Uterus (tissue), 4 donors: ENCODE measurements around the gene CLSTN1. TPM values are rescaled to one million over a fixed set of nuclear protein-coding genes. Genes with fewer than 3 reads are reported as not detected.

ENCODE experiments used
- DNase-seq, 2 donors: peaks; one replicate each; pipeline ENCODE4 v3.0.0-alpha.2; 2019 to 2020
- H3K27ac ChIP-seq, 2 donors: fragments of 200-600 bp; sonication (generic); 1 replicate in 1 of 2; 2 replicates in 1 of 2; pipeline ENCODE4 v1.5.1; 2016 to 2018
- H3K27me3 ChIP-seq, 2 donors: fragments of 200-600 bp; sonication (generic); one replicate each; pipeline ENCODE4 v1.5.1; 2018 to 2019; ENCODE audit warnings: control low read depth in 1 of 2
- H3K36me3 ChIP-seq, 2 donors: fragments of 200-600 bp; sonication (generic); one replicate each; pipeline ENCODE4 v1.5.1; 2019; ENCODE audit warnings: control low read depth in 1 of 2
- H3K4me1 ChIP-seq, 2 donors: fragments of 200-600 bp; sonication (generic); one replicate each; pipeline ENCODE4 v1.5.1; 2018 to 2019; ENCODE audit warnings: control low read depth in 1 of 2
- H3K4me3 ChIP-seq, 2 donors: fragments of 200-600 bp; sonication (generic); 1 replicate in 1 of 2; 2 replicates in 1 of 2; pipeline ENCODE4 v1.5.1; 2018 to 2019; ENCODE audit warnings: mild to moderate bottlenecking in 1 of 2
- H3K9me3 ChIP-seq, 2 donors: fragments of 200-600 bp; sonication (generic); one replicate each; pipeline ENCODE4 v1.5.1; 2019; ENCODE audit warnings: control low read depth in 1 of 2
- POLR2A ChIP-seq, 2 donors: fragments of 450-650 bp; IDR thresholded peaks; one replicate each; pipeline ENCODE4 v1.6.1; 2016; ENCODE audit warnings: antibody characterized with exemption in 2 of 2, mild to moderate bottlenecking in 1 of 2, moderate library complexity in 1 of 2
- intact Hi-C: fragments of 100-400 bp; cut with DNase I; formaldehyde crosslinking; loops from one replicate; pipeline ENCODE4 v1.15.1; 2023; ENCODE audit warnings: low total_unique reads
- total RNA-seq, 4 donors: library from RNA; depleted of rRNA in 3 of 4; stranded (reverse); fragments of >200 nt in 3 of 4; gene quantifications; one replicate each; pipeline versions ENCODE4 v1.1.0 to v1.2.4, GENCODE V29; 2014 to 2023
- TF ChIP-seq, protein P1 (sequence below), 4 experiments: fragments of 200-600 bp in 2 of 4; fragments of 450-650 bp in 2 of 4; sonication (generic) in 2 of 4; IDR thresholded peaks; one replicate each; pipeline ENCODE4 v1.5.1; 2016 to 2019; ENCODE audit warnings: antibody characterized with exemption in 4 of 4, mild to moderate bottlenecking in 2 of 4, moderate library complexity in 1 of 4
- donor health status: DM: yes; HTN: yes; CAD: no.

CLSTN1 gene
- total RNA-seq, 4 donors from 2014 or later: 46.8 to 184 (median 94.0) TPM

DNA sequence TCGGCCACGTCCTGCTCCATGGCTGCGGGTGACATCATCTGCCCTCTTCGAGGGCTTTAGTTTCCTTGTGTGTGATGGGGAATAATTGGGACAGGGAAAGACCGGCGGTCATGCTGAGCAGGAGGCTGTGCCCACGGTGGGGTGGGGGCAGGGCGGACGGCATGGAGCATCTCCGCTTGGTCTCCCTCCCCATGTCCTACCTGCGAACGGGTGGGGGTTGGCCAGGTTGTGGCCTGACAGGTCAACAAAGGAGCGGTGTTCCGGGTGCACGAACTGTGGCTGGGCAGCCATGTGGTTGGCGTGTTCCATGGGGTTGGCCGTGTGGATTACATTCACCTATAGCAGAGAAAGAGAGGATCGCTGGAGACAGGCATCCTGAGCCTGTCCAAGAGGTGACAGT lies 92.2 kb downstream of the CLSTN1 start:
- H3K27me3 ChIP-seq: no peaks in the 10 kb centered on the region
- no peaks in the 10 kb centered on the region for H3K9me3 ChIP-seq
- no peak for DNase-seq
- intact Hi-C loops: no loop called here
- H3K4me3 ChIP-seq: no peak overlapping the region
- TF ChIP-seq, protein P1, sequence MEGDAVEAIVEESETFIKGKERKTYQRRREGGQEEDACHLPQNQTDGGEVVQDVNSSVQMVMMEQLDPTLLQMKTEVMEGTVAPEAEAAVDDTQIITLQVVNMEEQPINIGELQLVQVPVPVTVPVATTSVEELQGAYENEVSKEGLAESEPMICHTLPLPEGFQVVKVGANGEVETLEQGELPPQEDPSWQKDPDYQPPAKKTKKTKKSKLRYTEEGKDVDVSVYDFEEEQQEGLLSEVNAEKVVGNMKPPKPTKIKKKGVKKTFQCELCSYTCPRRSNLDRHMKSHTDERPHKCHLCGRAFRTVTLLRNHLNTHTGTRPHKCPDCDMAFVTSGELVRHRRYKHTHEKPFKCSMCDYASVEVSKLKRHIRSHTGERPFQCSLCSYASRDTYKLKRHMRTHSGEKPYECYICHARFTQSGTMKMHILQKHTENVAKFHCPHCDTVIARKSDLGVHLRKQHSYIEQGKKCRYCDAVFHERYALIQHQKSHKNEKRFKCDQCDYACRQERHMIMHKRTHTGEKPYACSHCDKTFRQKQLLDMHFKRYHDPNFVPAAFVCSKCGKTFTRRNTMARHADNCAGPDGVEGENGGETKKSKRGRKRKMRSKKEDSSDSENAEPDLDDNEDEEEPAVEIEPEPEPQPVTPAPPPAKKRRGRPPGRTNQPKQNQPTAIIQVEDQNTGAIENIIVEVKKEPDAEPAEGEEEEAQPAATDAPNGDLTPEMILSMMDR (IDR thresholded peaks at IDR 0.05): no peak
- TF ChIP-seq POLR2A (IDR thresholded peaks at IDR 0.05): no peak
- no peak overlapping the region for H3K27ac ChIP-seq
- H3K36me3 ChIP-seq: no peaks in the 10 kb centered on the region
- no peaks in the 10 kb centered on the region for H3K4me1 ChIP-seq

- no peak overlapping the region for H3K27ac ChIP-seq
- H3K4me1 ChIP-seq: no peaks in the 10 kb centered on the region
- no peaks in the 10 kb centered on the region for H3K27me3 ChIP-seq
- intact Hi-C loops: no loop called here
- no peak overlapping the region for H3K4me3 ChIP-seq
- H3K9me3 ChIP-seq: no peaks in the 10 kb centered on the region
- H3K36me3 ChIP-seq: no peaks in the 10 kb centered on the region
- no peak for DNase-seq
- no peak for TF ChIP-seq POLR2A (IDR thresholded peaks at IDR 0.05)
- TF ChIP-seq, protein P1 (IDR thresholded peaks at IDR 0.05): no peak
These were observed 92.7 kb downstream of the CLSTN1 start for GRCh38 chr1:9731051-9731537.

GRCh38 chr1:9730096-9730901 lies 93.5 kb downstream of the CLSTN1 start:
- Histone ChIP-seq H3K27me3 (no peaks in the 10 kb centered on the region), H3K4me3 (no peak overlapping the region), H3K36me3 (no peaks in the 10 kb centered on the region), H3K4me1 (no peaks in the 10 kb centered on the region), H3K9me3 (no peaks in the 10 kb centered on the region), H3K27ac (no peak overlapping the region)
- intact Hi-C loops: no loop called here
- no peak for DNase-seq
- no peak for TF ChIP-seq POLR2A (IDR thresholded peaks at IDR 0.05)
- TF ChIP-seq, protein P1 (IDR thresholded peaks at IDR 0.05): no peak

DNA sequence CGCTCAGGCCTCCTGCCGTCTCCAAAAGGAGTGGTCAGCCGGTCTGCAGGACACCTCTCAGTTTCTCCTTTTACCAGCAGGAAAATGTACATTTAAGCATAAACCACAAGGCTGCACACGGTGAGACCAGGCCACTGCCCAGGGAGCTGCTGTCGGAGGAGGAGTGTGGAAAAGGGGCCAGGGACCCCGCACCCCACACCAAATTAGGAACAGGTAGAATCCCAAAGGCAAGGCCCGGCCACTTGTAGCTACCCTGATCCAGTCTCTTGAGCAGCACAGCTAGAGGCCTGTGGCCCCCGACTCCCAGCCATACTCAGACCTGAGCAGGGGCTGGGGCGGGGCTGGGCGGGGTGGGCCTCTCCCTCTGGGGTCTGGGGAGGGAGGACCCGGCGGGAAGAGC lies 94.2 kb downstream of the CLSTN1 start:
- no peak for DNase-seq
- Histone ChIP-seq H3K27me3 (no peaks in the 10 kb centered on the region), H3K36me3 (no peaks in the 10 kb centered on the region), H3K9me3 (no peaks in the 10 kb centered on the region), H3K4me3 (no peak overlapping the region), H3K4me1 (no peaks in the 10 kb centered on the region), H3K27ac (no peak overlapping the region)
- intact Hi-C loops: no loop called here
- TF ChIP-seq, protein P1 (IDR thresholded peaks at IDR 0.05): no peak
- TF ChIP-seq POLR2A (IDR thresholded peaks at IDR 0.05): no peak

DNA sequence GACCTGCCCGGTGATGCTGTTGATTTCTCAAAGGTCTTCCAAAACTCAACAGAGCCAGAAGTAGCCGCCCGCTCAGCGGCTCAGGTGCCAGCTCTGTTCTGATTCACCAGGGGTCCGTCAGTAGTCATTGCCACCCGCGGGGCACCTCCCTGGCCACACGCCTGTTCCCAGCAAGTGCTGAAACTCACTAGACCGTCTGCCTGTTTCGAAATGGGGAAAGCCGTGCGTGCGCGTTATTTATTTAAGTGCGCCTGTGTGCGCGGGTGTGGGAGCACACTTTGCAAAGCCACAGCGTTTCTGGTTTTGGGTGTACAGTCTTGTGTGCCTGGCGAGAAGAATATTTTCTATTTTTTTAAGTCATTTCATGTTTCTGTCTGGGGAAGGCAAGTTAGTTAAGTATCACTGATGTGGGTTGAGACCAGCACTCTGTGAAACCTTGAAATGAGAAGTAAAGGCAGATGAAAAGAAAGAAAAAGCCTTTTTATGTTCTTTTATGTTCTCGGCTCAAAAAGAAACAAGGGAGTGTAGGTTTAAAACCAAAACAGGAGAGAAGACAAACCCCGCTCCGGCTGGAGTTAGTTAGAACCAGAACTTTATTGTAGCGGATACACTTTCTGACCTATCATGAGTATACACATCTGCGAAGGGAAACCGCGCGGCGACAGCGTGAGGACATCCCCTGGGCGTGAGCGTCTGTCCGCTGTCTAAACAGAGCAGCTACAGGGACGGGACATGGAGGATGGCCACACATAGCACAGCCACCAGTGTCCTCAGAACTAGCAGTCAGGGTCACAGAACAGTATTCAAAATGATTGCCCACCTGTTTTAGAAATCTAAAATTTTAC lies 95.1 kb downstream of the CLSTN1 start:
- TF ChIP-seq POLR2A (IDR thresholded peaks at IDR 0.05): no peak
- TF ChIP-seq, protein P1 (IDR thresholded peaks at IDR 0.05): no peak
- Histone ChIP-seq H3K27me3 (no peaks in the 10 kb centered on the region), H3K4me1 (no peaks in the 10 kb centered on the region), H3K36me3 (no peaks in the 10 kb centered on the region), H3K27ac (no peak overlapping the region), H3K4me3 (no peak overlapping the region), H3K9me3 (no peaks in the 10 kb centered on the region)
- intact Hi-C loops: no loop called here
- no peak for DNase-seq
